Right renal pelvis (tissue), 4 donors: ENCODE results near the gene HLA-DPA1. TPM values are rescaled to one million over a fixed set of nuclear protein-coding genes. Genes with fewer than 3 reads are reported as not detected.

Experiments used
- DNase-seq, 4 donors: peaks; one replicate each; pipeline ENCODE4 v3.0.0-alpha.2; 2013; ENCODE audit warnings: low read depth in 4 of 4, low spot score in 3 of 4, missing footprints in 1 of 4
- polyA plus RNA-seq, 4 donors: library from polyadenylated mRNA; unstranded; fragments of 120-200 nt; gene quantifications; one replicate each; pipeline ENCODE4 v1.2.1, GENCODE V29; 2013; ENCODE audit not compliant: insufficient read length in 4 of 4

The HLA-DPA1 gene
- polyA plus RNA-seq, 4 donors, result 17.9 to 37.0 (median 19.2) TPM

GRCh38 chr6:33019372-33019771 is 54.1 kb downstream of the HLA-DPA1 start:
- DNase-seq, result no peak

GRCh38 chr6:33018904-33019303 is 54.5 kb downstream of the HLA-DPA1 start:
- no peak for DNase-seq

- DNase-seq, result no peak
These were observed 55.0 kb downstream of the HLA-DPA1 start for GRCh38 chr6:33018418-33018817.

- no peak for DNase-seq
These were observed 55.6 kb downstream of the HLA-DPA1 start for GRCh38 chr6:33017694-33018353.

GRCh38 chr6:33017018-33017417 is 56.4 kb downstream of the HLA-DPA1 start:
- no peak for DNase-seq

- no peak for DNase-seq
These were observed 57.7 kb downstream of the HLA-DPA1 start for GRCh38 chr6:33015798-33016197.

GRCh38 chr6:33014841-33015634 is 58.4 kb downstream of the HLA-DPA1 start:
- peak; percentile 72 to 78 (median 76) for DNase-seq

Other genes with a start within 250 kb of the HLA-DPA1 start
- gene TAP2, start 234.9 kb downstream of the HLA-DPA1 start, polyA plus RNA-seq, result 10 to 100 TPM; 11.9 to 14.8 (median 12.8) TPM
- 10 to 100 TPM; 24.1 to 25.5 (median 24.5) TPM for gene PSMB8, start 229.6 kb downstream of the HLA-DPA1 start, polyA plus RNA-seq
- 10 to 100 TPM in 3 of 4 donors, 1 to 10 TPM in 1; 10.0 to 12.7 (median 10.8) TPM for gene TAP1, start 219.9 kb downstream of the HLA-DPA1 start, polyA plus RNA-seq
- 1 to 10 TPM; 5.7 to 7.4 (median 6.0) TPM for gene PSMB9, start 219.5 kb downstream of the HLA-DPA1 start, polyA plus RNA-seq
- gene HLA-DMB, start 132.6 kb downstream of the HLA-DPA1 start, polyA plus RNA-seq, result 10 to 100 TPM; 70.0 to 77.3 (median 73.0) TPM
- gene HLA-DMA, start 120.6 kb downstream of the HLA-DPA1 start, polyA plus RNA-seq, result 10 to 100 TPM; 15.9 to 19.1 (median 17.2) TPM
- 100 to 1,000 TPM; 308 to 347 (median 326) TPM for gene BRD2, start 105.1 kb downstream of the HLA-DPA1 start, polyA plus RNA-seq
- gene HLA-DOA, start 64.1 kb downstream of the HLA-DPA1 start, polyA plus RNA-seq, result 1 to 10 TPM; 4.7 to 5.8 (median 5.1) TPM
- 10 to 100 TPM; 18.4 to 24.2 (median 21.3) TPM for gene HLA-DPB1, start 2.3 kb upstream of the HLA-DPA1 start, polyA plus RNA-seq
- 1 to 10 TPM; 4.7 to 5.6 (median 5.4) TPM for gene COL11A2, start 118.8 kb upstream of the HLA-DPA1 start, polyA plus RNA-seq
- 10 to 100 TPM; 53.7 to 56.5 (median 54.3) TPM for gene RXRB, start 127.0 kb upstream of the HLA-DPA1 start, polyA plus RNA-seq
- 100 to 1,000 TPM; 102 to 118 (median 105) TPM for gene SLC39A7, start 127.2 kb upstream of the HLA-DPA1 start, polyA plus RNA-seq
- 10 to 100 TPM; 20.5 to 35.1 (median 26.7) TPM for gene HSD17B8, start 131.0 kb upstream of the HLA-DPA1 start, polyA plus RNA-seq
- gene RING1, start 134.9 kb upstream of the HLA-DPA1 start, polyA plus RNA-seq, result 10 to 100 TPM; 51.5 to 64.6 (median 56.8) TPM
- 10 to 100 TPM; 64.3 to 81.7 (median 70.6) TPM for gene VPS52, start 198.2 kb upstream of the HLA-DPA1 start, polyA plus RNA-seq
- 1,000 to 10,000 TPM; 2,953 to 3,403 (median 3,031) TPM for gene RPS18, start 198.4 kb upstream of the HLA-DPA1 start, polyA plus RNA-seq
- 1 to 10 TPM; 4.2 to 5.8 (median 4.6) TPM for gene B3GALT4, start 203.5 kb upstream of the HLA-DPA1 start, polyA plus RNA-seq
- gene WDR46, start 215.6 kb upstream of the HLA-DPA1 start, polyA plus RNA-seq, result 10 to 100 TPM; 59.9 to 72.6 (median 62.5) TPM
- 10 to 100 TPM; 64.2 to 78.3 (median 73.5) TPM for gene PFDN6, start 216.0 kb upstream of the HLA-DPA1 start, polyA plus RNA-seq
- 100 to 1,000 TPM in 3 of 4 donors, 10 to 100 TPM in 1; 98.4 to 122 (median 109) TPM for gene RGL2, start 225.3 kb upstream of the HLA-DPA1 start, polyA plus RNA-seq
- 10 to 100 TPM; 31.8 to 43.1 (median 36.2) TPM for gene TAPBP, start 240.4 kb upstream of the HLA-DPA1 start, polyA plus RNA-seq
- gene ZBTB22, start 244.1 kb upstream of the HLA-DPA1 start, polyA plus RNA-seq, result 10 to 100 TPM; 23.9 to 26.2 (median 25.2) TPM
- gene DAXX, start 249.3 kb upstream of the HLA-DPA1 start, polyA plus RNA-seq, result 10 to 100 TPM; 52.3 to 58.4 (median 57.6) TPM